Activated effector memory CD4-positive, alpha-beta T cell treated with Interleukin-2 at 50 U/mL for 16 hours (primary cell): ENCODE results near the gene ZSCAN10.
"Not testable (repeated sequence)": the region's sequence is repeated elsewhere in the genome, so short reads cannot be mapped to it uniquely, and the experiment has no call there.

Experiments used
- DNase-seq: peaks from one replicate; pipeline ENCODE4 v3.0.0-alpha.2; 2020

ZSCAN10 gene

DNA sequence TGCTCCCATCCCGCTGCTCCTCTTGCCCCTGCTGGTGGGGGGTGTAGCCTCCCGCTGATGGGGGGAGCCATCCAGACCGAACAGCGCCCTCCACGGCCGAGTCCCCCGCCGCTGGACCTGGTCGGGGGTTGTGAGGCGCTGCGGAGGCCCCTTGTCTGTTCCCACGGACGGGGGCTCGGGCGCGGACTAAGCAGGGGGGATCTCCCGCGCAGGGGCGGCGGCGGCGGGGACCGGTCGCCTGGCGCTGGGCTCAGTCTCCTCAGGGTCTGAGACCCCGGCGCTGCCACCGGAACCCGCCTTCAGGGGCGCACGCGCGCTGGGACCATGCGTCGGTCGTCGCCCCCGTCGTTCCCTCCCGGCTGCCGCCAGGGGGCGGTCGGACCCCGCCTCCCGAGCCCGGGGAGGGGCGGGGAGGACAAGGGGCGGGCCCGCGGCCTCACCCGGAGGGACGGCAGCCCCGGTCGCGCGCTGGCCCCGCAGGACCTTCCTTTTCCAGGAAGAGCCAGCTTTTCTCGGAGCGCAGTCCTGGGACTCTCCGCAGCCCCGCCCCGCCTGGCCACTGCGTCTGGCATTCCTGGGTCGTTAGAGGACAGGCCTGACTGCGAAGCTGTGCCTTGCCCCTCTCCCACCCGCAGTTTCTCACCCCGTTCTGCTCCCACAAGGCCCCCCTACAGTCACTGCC lies 39.9 kb downstream of the ZSCAN10 start:
- peak; percentile 84 for DNase-seq

GRCh38 chr16:3058139-3059030 lies 40.7 kb downstream of the ZSCAN10 start:
- no peak for DNase-seq

GRCh38 chr16:3057181-3058138 lies 41.6 kb downstream of the ZSCAN10 start:
- no peak for DNase-seq

DNA sequence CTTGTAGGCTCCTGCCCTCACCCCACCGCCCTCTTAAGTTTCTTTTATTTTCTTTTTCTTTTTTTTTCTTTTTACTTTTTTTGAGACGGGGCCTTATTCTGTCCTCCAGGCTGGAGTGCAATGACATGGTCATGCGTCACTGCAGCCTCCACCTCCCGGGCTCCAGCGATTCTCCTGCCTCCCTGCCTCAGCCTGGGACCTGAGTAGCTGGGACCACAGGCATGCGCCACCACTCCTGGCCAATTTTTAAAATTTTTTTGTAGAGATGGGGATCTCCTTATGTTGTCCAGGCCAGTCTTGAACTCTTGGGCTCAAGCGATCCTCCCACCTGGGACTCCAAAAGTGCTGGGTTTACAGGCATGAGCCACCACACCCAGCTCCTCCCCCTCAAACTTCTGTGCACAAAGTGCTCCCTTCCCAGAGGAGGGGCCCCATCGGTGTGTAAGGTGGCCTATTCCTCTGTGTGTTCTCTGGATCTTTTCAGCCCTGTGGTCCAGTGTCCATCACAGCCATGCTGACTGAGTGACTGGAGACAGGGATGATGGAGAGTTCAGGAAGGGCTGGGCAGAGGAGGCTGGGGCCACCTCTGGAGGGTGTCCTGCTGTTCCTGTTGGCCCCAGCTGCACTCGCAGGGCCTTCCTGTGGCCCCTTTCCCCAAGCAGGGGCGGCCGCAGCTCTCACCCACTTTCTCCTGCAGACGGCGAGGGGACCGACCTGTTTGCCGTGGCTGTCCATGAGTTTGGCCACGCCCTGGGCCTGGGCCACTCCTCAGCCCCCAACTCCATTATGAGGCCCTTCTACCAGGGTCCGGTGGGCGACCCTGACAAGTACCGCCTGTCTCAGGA lies 42.5 kb downstream of the ZSCAN10 start:
- no peak for DNase-seq

- not testable (repeated sequence) for DNase-seq
Observed at GRCh38 chr16:3055734-3056115, 43.4 kb downstream of the ZSCAN10 start.

GRCh38 chr16:3054965-3055733 lies 43.9 kb downstream of the ZSCAN10 start:
- no peak for DNase-seq

DNA sequence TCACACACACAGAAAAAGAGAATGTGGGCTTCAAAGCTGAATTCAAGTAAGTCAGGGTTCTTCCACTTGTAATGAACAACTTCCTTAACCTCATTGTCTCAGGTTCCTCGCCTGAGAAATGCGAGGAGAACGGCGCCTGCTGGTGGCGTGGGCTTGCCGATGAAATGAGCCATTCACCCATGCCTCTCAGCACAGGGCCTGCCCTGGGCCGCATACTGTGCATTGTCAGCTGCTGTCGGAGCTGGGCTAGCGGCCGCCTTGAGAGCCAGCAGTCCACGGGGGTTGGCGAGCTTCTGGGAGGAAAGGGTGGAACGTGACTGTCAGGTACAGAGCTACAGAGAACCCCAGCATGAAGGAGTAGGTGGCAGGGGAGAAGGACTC lies 45.8 kb downstream of the ZSCAN10 start:
- not testable (repeated sequence) for DNase-seq

DNA sequence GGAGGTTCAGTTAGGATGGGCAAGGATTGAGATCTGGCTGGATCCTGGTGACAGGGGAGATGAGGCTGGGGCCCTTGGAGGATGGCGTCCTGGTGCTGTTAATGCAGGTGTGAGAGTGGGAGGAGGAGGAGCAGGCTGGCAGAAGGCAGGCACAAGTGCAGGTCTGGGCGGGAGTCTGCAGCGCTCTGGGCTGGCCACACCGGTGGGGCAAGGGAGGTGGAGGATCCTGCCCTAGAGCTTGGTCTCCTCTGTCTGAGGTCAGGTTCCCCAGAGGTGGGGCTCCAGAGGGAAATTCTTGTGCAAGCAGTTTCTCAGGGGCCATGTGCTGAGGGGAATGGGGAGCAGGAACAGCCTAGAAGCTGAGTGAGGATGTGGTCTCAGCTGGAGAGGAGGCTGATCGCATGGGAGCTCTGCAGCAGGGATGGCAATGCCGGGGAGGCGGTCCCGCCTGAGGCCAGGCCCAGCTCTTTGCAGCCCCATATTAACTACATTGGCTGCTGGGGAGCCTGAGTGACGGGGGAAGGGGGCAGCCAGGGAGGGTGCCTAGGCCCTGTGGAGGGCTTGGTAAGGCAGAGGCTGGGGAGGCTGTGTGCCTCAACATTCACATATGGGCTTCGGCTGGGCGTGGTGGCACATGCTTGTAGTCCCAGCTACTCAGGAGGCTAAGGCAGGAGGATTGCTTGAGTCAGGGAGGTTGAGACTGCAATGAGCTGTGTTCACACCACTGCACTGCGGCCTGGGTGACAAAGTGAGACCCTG lies 46.3 kb downstream of the ZSCAN10 start:
- not testable (repeated sequence) for DNase-seq

DNA sequence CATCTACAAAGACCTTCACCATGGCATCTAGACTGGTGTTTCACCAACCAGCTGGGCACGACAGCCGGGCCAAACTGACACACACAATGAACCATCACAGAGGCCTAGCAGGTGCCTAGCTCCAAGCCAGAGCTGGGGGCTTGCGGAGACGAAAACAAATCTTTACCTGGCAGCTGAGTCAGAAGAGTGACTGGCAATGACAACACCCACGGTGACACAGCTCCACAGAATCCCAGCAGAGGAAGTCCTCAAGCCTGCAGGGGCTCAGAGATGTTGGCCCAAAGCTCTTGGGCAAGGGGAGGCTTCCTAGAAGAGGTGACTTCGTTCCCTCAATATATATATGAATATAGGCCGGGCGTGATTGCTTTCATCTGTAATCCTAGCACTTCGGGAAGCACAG lies 47.6 kb downstream of the ZSCAN10 start:
- DNase-seq = no peak

DNA sequence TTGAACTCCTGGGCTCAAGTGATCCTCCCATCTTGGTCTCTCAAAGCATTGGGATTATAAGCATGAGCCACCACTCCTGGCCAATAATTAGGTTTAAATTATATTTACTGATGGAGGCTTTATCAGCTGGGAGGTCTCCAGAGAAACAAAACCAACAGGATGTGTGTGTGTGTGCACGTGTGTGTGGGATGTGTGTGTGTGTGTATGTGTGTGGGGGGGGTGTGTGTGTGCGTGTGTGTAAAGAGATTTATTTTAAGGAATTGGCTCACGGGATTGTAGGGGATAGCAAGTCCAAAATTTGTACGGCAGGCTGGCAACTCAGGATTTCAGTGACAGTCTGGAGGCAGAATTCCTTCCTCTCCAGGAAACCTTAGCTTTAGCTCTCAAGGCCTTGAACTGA lies 48.1 kb downstream of the ZSCAN10 start:
- no peak for DNase-seq

DNA sequence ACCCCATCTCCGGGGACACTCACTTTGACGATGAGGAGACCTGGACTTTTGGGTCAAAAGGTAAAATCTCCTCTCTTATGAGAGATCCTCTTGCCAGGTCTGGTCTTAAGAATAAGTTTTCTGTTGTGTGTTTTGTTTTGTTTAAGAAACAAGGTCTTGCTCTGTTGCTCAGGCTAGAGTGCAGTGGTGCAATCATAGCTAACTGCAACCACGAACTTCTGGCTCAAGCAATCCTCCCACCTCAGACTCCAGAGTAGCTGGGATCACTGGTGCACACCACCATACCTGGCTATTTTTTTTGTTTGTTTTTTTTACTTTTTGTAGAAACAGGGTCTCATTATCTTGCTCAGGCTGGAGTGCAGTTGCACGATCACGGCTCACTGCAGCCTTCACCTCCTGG lies 48.6 kb downstream of the ZSCAN10 start:
- no peak for DNase-seq

GRCh38 chr16:3049921-3050481 lies 49.1 kb downstream of the ZSCAN10 start:
- DNase-seq = no peak

- no peak for DNase-seq
Observed at GRCh38 chr16:3047387-3047720, 51.7 kb downstream of the ZSCAN10 start.

- DNase-seq = no peak
Observed at GRCh38 chr16:3046641-3047386, 52.3 kb downstream of the ZSCAN10 start.

GRCh38 chr16:3045758-3046640 lies 53.1 kb downstream of the ZSCAN10 start, which contains the start of gene MMP25:
TSS of gene MMP25 (plus strand) at chr16:3046561. CDS start at chr16:3046918, 357 bp downstream.
- no peak for DNase-seq

DNA sequence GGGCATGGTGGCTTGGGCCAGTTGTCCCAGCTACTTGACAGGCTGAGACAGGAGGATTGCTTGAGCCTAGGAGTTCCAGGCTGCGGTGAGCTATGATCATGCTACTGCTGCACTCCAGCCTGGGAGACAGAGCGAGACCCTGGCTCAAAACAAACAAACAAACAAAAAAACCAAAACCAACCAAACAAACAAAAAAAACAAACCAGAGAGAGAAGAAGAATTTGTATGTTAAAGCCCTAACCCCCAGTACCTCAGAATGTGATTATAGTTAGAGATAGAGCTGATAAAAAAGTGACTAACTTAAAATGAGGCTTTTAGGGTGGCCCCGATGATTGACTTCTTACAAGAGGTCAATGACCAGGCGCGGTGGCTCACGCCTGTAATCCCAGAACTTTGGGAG lies 54.4 kb downstream of the ZSCAN10 start:
- DNase-seq = no peak

- no peak for DNase-seq
Observed at GRCh38 chr16:3042376-3042775, 56.7 kb downstream of the ZSCAN10 start.

DNA sequence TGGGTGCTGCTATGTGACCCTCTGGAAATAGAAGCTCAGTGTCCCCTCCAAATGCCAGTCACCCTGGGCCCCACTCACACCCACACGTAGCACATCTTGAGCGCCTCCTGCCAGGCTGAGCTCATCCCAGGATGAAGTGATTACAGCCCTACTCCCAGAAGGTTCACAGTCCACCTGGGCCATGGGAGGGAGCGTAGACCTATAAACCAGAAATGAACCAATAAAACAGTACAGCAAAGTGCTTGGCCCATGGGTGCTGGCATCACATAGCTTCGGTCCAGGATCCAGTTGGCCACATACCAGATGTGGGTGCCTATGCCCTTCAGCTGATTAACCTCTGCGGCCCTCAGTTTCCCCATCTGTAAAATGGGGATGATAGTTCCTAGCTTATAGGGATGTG lies 60.2 kb downstream of the ZSCAN10 start:
- DNase-seq = no peak
